Cerebellar cortex (tissue), 1 donor: ENCODE data around the gene FBXL7.

Experiments used
- DNase-seq: peaks from one replicate; pipeline ENCODE4 v3.0.0-alpha.2; 2015; ENCODE audit warnings: low spot score

FBXL7 gene

DNA sequence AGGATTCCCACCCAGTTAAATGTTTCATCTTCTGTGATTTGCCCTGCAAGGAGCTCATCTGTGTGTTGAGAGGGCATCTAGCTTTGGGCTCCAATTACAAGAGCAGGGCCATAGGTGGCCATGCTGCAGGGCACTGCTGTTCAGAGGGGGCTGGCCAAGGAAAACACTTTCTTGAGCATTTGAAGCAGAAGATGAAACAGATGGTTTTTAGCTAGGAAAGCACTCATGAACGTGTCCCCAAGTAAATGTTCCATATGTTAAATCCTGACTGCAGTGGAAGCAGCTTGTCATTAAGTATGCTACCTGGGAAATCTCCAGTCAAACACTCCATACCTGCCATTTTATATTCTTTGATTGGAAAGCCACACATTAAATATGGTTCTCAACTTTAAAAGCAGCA lies 176.6 kb downstream of the FBXL7 start:
- peak; percentile 11 for DNase-seq

DNA sequence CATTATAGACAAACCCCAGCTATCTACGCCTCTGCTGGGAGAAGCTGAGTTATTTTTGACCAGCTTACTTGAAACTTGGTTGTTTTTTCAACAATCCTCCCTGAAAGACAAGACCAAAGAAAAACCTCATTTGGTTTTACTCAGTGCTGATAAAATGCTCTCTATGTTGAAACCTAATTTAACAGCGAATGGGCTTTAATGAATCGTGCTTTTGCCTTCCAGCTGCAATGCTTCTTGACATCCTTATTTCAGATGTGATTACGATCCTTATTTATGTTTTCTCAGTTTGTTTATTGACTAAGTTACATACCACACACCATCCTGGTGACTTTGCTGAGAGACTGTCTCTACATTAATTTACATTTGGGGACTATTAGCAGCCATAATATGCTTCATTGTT lies 179.2 kb downstream of the FBXL7 start:
- DNase-seq, result no peak

DNA sequence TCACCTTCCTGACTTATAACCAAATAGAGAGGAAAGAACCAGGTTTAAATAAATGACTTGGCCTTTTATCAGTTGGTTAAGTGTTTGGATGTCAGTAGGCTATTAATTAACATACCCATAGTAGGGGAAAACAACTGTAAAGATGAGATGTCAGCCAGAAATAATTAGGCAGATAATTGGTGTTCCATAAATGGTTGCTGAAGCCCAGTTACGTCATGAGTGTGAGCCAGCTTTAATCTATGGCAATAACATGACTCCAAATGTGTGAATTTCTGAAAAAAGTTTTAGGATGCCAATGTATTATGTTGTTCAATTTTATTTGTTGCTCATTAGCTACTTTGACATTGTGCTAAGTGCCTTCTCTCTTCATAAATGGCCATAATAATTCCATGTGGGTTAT lies 180.5 kb downstream of the FBXL7 start:
- no peak for DNase-seq

DNA sequence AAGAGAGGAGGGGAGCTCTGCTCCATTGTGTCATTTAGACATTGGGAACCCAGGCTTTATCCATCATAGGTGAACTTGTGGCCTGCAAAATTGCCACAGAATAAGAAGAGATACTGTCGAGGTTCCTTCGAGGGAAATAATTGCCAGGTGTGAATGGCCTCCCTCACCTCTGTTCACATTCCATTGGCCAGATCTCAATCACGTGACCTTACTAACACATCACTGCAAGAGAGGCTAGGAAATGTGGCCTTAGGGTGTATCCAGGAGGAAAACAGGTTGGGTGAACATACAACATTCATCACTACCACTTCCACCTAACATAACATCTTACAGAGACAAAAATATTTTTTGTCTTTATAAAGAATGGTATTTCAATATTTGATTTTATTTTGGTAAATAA lies 182.1 kb downstream of the FBXL7 start:
- no peak for DNase-seq

DNA sequence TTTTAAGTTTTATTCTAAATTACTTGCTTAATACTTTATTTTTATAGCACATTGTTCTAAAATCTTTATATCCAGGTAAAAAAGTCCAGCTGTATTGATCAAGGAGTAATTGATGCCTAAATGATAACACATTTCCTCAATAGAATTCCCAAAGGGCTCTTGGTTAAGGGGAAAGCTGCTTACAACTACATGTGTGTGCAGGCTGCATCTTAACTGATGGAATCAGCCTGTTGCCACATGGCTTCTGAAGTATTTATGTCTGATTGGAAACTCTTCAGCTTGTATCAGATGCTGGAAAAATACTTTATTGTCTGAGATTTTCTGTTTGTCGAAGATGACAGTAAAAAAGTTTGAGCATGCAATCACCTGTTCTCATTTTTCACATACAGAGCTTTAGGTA lies 182.6 kb downstream of the FBXL7 start:
- DNase-seq, result no peak

DNA sequence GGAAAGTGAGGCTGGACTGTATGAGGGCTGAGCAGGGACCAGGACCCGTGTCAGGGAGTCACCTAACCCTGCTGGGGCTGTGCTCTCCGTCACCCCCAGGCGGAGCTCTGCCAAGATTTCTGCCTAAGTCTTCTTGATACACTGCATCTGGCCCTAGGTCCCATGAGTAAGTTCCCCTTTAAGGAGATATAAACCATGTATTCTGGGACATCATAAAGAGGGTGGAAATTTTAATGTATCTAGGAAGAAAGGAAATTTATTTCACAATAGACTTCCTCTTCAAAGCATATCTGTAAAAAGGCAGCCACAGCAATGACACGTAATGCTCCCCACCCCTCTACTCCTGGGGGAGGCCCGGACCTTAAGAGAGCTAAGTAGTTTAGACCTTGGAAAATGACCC lies 183.4 kb downstream of the FBXL7 start:
- no peak for DNase-seq

DNA sequence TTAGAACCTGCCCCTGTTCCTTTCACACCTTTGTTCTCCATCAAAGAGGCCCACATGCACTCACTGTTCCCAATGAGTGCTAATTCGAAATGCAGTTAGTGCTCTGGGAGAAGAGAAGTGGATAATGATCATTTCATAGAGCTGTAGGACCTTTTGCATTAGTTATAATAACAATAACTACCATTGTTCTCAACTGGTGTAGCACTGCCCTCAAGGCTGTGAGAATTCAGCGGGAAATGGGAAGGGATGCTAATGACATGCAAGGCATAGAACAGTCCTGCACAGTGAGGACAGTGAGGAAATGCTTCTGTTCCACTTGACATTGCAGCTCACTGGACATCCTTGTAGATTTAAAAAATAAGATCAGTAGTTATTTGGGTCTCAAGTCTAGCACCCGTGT lies 187.4 kb downstream of the FBXL7 start:
- DNase-seq, result no peak

DNA sequence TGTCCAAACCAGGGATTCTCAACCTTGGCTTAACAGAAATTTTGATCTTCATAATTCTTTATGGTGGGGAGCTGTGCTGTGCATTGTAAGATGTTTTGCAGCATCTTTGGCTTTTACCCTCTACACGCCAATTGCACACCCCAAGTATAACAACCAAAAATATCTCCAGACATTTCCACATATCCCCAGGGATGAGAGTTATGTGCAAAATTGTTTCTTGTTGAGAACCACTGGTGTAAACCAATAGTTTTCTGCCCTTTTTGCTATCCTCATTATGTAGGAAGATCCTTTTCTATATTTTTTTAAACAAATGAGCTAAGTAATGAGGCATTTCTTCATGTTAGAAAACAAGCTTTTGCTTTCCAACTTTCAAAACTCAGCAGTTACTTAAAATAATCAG lies 189.9 kb downstream of the FBXL7 start:
- no peak for DNase-seq

DNA sequence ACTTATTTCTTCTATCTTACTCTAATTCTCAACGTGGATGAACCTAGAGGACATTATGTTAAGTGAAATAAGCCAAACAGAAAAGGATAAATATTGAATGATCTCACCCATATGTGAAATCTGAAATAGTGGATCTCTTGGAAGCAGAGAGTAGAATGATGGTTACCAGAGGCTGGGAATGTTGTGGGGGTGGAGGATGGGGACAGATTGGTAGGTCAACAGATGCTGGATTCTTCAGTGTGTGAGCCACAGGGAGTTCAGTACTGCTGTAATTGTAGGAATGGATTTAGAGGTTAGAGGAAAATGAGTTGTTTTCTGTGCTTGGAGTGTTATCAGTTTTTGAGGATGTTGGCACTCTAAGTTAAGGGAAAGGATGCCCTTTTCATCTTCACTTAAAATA lies 190.6 kb downstream of the FBXL7 start:
- DNase-seq, result no peak

DNA sequence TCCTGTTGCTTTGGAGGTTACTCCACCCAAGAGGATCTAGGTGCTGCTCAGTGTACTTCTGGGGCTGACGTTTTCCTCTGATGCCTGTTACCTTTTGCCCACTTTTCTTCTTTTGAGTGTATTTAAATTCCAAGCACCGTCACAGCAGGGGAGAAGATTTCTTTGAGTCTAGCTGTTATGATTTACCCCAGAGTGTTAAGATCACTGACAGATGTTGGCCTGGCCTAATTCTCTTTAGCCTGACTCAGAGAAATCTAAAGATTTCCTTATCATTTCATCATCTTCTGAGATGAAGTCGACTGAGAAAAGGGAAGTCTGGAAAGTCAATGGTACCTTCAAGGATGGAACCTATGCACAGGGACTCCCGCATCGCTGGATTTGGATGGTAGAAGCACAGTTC lies 191.5 kb downstream of the FBXL7 start:
- no peak for DNase-seq

DNA sequence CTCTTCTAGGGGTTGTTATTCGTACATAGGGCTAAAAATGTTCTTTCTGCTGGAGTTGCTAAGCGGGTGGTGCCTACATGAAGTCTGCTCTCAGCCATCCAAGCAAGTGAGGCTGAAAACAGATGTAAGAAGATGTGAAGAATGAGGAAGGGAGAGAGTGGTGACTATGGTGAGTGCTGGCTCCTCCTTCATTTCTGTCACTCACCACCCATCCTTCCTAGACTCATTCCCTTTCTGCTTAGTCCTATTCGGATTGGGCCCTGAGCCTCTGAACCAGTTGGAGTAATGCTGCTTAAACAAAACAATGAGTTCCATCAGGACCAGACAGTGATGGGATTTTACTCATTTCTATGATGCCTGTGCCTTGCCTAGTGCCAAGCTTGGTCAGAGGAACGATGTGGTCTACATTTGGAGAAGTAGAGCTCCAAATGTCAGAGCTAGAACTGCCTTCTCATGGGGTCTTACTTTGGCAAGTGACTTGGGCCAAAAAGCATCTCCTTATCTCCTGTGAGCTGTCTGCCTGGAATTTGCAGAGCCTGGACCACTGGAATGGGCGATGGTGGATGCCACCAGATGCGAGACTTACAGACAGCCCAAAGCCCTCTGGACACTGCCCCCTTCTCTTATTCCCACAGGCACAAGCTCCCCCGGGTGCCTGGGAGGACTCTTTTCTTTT lies 192.9 kb downstream of the FBXL7 start:
- DNase-seq, result no peak

DNA sequence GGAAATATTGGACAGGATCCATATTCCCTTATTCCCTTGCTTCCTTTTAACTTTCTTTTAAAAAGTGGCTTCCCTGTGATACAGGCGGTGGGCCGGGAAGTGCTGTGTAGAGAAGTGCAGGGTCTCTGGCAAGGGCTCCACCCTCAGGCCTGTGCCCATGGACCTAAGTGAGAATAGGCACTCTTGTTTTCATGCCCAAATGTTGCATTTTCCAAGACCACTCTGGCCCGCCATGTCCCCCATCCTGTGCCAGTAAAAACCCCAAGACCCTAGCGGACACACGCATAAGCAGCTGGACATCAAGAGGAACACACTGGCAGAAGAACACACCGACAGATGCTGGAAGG lies 193.4 kb downstream of the FBXL7 start:
- DNase-seq, result no peak

DNA sequence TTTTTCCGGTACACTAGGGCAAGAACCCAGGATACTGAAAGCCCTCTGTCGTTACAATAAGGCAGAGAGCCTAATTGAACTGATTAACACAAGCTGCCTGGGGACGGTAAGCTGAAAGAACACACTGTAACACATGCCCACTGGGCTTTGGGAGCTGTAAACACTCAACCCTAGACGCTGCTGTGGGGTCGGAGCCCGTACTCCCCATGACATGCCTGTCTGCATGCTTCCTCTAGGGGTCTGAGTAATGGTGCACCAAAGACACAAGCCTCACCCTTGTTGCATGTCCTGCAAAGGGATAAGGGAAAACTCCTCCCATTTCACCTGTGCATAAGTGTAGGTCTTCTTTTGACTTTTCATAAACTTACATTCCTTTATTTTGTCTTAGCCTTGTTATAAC lies 194.0 kb downstream of the FBXL7 start:
- no peak for DNase-seq

DNA sequence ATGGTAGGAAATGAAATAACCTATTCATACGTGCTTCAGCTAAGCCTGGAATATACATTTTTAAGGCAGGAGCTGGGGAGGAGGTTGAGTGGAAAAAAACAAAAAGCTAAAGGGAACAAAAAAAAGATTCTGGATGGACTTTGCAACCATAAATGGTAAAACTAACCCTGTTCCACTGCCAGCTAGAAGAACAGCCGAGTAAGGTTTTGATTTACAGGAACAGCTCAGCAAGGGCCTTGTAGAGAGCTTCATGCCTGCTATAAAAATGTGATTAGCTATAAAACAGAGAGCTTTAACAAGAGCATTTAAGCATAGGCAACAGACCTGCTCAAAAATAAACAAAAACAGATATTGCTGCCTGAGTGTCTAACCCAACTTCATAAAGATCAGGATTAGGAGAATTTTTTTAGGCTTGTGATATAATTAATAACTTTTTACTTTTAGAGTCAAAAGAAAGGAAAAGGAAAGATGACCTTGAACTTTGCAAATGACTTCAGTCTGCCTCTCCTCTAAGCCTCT lies 194.8 kb downstream of the FBXL7 start:
- no peak for DNase-seq

DNA sequence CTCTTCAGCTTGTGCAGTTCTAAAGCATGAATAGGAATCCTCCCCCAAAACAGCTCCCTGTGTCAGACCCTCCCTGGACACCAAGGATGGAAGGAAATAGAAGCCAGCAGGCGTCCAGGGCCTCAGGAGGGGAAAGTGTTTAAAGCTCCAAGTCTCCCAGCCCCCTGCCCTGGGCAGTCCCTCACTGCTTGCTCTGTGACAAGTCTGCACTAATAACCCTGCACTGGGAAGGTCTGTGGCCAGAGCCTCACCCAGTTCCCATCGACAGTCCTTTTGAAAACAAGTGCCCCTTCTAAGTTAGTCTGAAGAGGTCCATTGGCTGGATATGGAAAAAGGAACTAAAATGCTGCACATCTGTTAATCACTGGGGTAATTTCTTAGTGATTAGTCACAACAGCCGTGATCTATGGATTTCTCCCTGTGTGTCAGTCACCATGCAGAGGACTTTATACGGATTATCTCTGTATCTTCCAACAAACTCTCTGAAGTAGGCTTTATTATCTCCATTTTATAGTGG lies 195.3 kb downstream of the FBXL7 start:
- no peak for DNase-seq

DNA sequence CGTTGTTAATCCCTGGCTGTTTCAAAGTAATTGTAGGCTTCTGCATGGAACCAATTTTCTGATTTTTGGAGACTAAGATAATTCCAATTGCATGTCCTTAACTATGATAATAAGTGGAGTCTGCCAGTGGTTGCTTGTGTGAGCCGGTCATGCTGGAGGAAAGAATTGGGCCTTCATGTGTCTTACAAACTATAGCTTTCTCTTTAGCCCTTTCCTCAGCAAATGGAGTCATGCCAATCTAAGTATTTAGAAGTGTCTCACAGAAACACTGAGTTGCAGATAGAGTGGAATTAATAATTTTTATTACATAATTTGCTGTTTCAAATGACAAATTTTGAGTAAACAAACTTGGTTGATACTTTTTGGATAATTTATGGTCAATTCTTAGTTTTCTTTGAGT lies 200.4 kb downstream of the FBXL7 start:
- no peak for DNase-seq

DNA sequence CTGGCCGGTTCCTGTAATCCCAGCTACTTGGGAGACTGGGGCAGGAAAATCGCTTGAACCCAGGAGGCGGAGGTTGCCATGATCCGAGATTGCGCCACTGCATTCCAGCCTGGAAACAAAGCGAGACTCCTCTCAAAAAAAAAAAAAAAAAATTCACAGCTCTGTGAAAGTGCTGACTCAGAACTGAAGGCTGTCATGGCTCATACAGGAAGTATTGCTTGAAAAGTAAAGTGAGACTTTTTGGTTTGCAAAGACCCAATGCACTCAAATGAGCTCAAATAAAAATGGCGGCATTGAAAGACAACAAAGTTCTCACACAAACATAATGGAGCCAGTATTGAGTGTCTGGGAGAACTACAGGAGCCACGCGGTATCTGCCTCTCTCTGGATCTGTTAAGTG lies 202.1 kb downstream of the FBXL7 start:
- no peak for DNase-seq

DNA sequence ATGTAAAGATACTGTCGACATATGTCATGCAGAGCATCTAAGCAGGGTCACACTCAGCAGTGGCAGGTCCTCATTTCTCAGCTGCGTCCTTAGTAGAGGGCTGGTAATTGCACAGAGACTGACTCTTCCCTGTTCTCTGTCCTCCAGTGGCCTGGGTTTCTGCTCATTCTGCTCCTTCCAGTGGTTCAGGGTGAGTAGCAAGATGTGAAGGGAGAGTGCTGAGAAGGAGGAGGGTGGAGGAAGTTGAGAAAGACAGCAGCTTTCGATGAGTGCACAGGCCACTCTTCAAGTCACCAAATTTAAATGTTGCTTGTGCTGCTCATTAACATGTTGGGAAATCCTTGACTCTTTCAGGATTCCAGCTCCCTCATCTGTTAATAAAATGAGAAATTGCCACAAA lies 203.9 kb downstream of the FBXL7 start:
- DNase-seq, result no peak

DNA sequence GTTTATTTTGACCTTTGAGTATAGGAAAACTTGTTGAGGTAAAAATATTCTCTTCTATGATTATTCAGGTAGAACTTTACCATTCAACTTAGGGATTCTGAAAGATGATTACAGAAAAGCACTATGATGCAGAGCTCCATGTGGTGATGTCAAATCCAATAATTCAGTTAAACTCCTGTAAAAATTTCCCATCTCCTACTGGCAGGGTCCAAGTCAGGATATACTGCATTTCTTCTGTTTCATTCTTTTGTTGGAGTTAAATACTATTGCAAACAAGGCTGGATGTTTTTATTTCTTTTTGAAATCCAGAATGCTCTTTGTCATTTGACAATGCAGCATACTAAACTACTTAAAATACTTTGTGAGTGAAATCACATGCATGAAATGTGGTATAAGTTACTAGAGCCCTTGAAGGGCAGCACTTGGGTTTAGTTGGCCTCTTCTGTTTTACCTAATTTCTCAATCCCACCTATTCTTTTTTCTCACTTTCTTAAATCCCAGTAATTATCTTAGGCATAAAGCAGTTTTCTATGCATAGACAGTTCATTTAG lies 204.5 kb downstream of the FBXL7 start:
- DNase-seq, result no peak

DNA sequence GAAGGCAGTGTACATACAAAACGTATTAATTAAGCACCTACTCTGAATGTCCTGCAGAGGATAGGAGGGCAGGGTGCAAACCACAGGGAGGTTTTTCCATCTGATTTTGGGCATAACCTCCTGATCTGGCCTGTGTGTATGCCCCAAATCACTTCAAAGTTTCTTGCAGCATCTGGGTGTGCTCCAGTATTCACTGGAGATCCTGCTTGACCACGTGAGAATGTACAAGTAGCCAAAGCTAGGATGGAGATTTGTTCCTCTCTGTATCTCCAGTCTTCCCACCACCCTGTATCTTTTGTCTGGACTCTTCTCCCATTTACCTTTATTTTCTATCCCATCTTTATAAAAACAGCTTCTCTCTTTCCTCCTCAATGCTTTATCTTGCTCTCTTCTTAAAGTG lies 207.7 kb downstream of the FBXL7 start:
- DNase-seq, result no peak

DNA sequence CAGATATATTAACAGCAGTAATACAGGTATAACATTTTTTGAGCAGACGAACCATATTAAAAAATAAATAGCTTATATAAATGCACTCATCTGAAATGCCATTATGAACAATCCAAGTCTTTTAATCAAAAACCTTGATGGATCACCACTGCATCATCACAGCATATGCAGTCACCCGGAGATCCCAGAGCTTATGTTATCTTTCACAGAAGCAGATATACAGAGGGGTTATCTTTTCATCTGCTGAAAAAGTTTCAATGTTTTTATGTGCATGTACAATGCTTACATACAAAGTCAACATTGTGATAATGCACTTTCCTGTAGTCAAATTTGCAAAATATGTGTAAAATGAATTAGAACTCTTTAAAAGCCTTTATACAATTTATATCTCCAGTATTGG lies 211.9 kb downstream of the FBXL7 start:
- no peak for DNase-seq

DNA sequence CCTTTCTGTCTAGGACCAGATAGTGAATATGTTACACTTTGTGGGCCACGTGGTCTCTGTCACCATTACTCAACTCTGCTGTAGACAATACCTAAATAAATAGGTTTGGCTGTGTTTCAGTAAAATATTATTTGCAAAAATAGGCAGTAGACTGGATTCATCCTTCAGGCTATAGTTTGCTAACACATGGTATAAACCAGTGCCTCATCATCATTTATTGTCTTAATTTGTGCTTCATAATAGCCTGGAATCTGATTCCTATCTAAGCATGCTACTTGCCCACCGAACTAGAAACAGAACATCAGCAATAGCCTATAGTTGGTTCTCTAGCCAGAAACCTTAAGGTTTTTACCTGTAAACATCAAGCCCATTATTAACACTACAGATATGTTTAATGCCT lies 215.6 kb downstream of the FBXL7 start:
- no peak for DNase-seq

DNA sequence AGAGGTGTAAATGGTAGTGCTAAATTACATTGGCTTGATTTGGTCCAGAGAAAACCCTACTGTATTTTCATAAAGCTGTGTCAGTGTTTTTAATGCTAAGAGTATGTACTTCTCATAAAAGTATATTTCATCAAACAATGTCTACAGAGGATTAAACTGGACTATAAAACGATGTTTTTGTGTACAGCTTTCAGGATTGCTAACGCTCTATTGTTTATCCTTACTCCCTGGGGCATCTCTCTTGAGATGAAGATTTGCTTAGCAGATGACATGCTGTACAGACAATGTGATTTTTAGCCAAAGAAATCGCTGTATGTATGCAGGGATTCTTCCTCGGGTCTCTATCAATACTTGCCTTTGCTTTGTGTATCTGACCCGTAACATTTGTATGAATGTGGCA lies 216.0 kb downstream of the FBXL7 start:
- DNase-seq, result no peak

DNA sequence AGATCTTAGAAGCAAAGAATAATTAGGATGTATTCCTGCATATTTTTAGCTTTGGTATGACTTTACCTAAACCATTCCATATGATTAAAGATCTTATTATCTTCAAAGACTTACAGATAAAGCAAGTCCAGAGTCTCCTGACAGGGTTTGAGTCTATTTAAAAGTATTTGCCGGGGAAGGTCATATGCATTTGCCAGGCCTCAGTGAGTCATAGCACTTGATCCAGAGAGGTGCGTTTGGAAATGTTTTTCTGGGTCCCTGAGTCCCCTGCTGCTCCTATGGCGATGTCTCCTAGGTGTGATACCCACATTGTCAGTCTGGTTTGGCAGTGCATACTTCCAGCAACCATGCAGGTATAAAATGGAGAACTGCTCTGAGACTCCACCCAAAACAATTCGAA lies 217.0 kb downstream of the FBXL7 start:
- no peak for DNase-seq
